Measurements from ENCODE around the gene SHKBP1. TPM values are rescaled to one million over a fixed set of nuclear protein-coding genes. Genes with fewer than 3 reads are reported as not detected.

The SHKBP1 gene
- total and polyA plus RNA-seq, 9 of the 15 experiments (the other 6 are each of a cell fraction or from before 2014, with no cell fraction given), result 1.2 to 58.1 (median 22.3) TPM

GRCh38 chr19:40613690-40614621, 37.3 kb downstream of the SHKBP1 start (continued):
- no peak for TF ChIP-seq E4F1 (CRISPR knock-in tag; IDR thresholded peaks at IDR 0.05; ENCODE audit: borderline replicate concordance)
- no peak for TF ChIP-seq RBBP5 (IDR thresholded peaks at IDR 0.05; ENCODE audit: borderline replicate concordance, insufficient read depth, low read length, poor library complexity, severe bottlenecking)
- no peak for TF ChIP-seq ZNF384 (IDR thresholded peaks at IDR 0.05; ENCODE audit: low read depth, low read length)
- 0 out of 2 replicates have a peak, but pooled peaks have one; percentile 24 for TF ChIP-seq ZBED1 (IDR thresholded peaks at IDR 0.05)
- TF ChIP-seq KHSRP (IDR thresholded peaks at IDR 0.05), result peak; percentile 46; the same call in 1 of the 2 replicates
- no peak for TF ChIP-seq SNRNP70 (optimal IDR thresholded peaks at IDR 0.05; ENCODE audit: low read depth, low read length)
- no peak for TF ChIP-seq MAFK (IDR thresholded peaks at IDR 0.05; ENCODE audit: low read length)
- TF ChIP-seq HBP1 (CRISPR knock-in tag; IDR thresholded peaks at IDR 0.05), result no peak; the same call in 1 of the 2 replicates
- no peak for TF ChIP-seq HNRNPLL (IDR thresholded peaks at IDR 0.05; ENCODE audit: low read depth, low read length, poor library complexity, severe bottlenecking)
- TF ChIP-seq RFX5 (IDR thresholded peaks at IDR 0.05; ENCODE audit: low read depth, low read length), result no peak
- peak; percentile 72 for TF ChIP-seq ZFX (CRISPR knock-in tag; IDR thresholded peaks at IDR 0.05)
- TF ChIP-seq ZSCAN29 (IDR thresholded peaks at IDR 0.05), result no peak
- no peak for TF ChIP-seq TCF7 (IDR thresholded peaks at IDR 0.05; ENCODE audit: borderline replicate concordance)
- no peak; the same call in none of the 2 replicates for TF ChIP-seq MAX (CRISPR knock-in tag; IDR thresholded peaks at IDR 0.05)
- no peak for TF ChIP-seq ZZZ3 (IDR thresholded peaks at IDR 0.05)
- TF ChIP-seq GMEB1 (CRISPR knock-in tag; IDR thresholded peaks at IDR 0.05), result no peak
- peak; percentile 70 for TF ChIP-seq MIER1 (IDR thresholded peaks at IDR 0.05; ENCODE audit: low read depth)
- 0 out of 4 replicates have a peak, but pooled peaks of 1 of the 2 experiments have one; percentile 28 for TF ChIP-seq SIN3A (IDR thresholded peaks at IDR 0.05; ENCODE audit: borderline replicate concordance in 2 of 2, control insufficient read depth in 1 of 2, low read depth in 2 of 2, low read length in 2 of 2)
- TF ChIP-seq ZNF12 (CRISPR knock-in tag; IDR thresholded peaks at IDR 0.05), result no peak
- TF ChIP-seq HOXB6 (CRISPR knock-in tag; IDR thresholded peaks at IDR 0.05; ENCODE audit: borderline replicate concordance), result no peak
- no peak for TF ChIP-seq ZNF175 (CRISPR knock-in tag; IDR thresholded peaks at IDR 0.05; ENCODE audit: low read depth)
- TF ChIP-seq CC2D1A (IDR thresholded peaks at IDR 0.05), result 0 out of 2 replicates have a peak, but pooled peaks have one; percentile 19

Data from K562 (cell line).